ENCODE data around the gene EMSY. TPM values are rescaled to one million over a fixed set of nuclear protein-coding genes. Genes with fewer than 3 reads are reported as not detected.
"Not testable (repeated sequence)": the region's sequence is repeated elsewhere in the genome, so short reads cannot be mapped to it uniquely, and the experiment has no call there.

Gene EMSY, protein sequence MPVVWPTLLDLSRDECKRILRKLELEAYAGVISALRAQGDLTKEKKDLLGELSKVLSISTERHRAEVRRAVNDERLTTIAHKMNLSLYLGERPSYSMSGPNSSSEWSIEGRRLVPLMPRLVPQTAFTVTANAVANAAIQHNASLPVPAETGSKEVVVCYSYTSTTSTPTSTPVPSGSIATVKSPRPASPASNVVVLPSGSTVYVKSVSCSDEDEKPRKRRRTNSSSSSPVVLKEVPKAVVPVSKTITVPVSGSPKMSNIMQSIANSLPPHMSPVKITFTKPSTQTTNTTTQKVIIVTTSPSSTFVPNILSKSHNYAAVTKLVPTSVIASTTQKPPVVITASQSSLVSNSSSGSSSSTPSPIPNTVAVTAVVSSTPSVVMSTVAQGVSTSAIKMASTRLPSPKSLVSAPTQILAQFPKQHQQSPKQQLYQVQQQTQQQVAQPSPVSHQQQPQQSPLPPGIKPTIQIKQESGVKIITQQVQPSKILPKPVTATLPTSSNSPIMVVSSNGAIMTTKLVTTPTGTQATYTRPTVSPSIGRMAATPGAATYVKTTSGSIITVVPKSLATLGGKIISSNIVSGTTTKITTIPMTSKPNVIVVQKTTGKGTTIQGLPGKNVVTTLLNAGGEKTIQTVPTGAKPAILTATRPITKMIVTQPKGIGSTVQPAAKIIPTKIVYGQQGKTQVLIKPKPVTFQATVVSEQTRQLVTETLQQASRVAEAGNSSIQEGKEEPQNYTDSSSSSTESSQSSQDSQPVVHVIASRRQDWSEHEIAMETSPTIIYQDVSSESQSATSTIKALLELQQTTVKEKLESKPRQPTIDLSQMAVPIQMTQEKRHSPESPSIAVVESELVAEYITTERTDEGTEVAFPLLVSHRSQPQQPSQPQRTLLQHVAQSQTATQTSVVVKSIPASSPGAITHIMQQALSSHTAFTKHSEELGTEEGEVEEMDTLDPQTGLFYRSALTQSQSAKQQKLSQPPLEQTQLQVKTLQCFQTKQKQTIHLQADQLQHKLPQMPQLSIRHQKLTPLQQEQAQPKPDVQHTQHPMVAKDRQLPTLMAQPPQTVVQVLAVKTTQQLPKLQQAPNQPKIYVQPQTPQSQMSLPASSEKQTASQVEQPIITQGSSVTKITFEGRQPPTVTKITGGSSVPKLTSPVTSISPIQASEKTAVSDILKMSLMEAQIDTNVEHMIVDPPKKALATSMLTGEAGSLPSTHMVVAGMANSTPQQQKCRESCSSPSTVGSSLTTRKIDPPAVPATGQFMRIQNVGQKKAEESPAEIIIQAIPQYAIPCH (N-terminal part only)
- 10 to 100 TPM; 29.0 to 31.4 TPM for total RNA-seq

DNA sequence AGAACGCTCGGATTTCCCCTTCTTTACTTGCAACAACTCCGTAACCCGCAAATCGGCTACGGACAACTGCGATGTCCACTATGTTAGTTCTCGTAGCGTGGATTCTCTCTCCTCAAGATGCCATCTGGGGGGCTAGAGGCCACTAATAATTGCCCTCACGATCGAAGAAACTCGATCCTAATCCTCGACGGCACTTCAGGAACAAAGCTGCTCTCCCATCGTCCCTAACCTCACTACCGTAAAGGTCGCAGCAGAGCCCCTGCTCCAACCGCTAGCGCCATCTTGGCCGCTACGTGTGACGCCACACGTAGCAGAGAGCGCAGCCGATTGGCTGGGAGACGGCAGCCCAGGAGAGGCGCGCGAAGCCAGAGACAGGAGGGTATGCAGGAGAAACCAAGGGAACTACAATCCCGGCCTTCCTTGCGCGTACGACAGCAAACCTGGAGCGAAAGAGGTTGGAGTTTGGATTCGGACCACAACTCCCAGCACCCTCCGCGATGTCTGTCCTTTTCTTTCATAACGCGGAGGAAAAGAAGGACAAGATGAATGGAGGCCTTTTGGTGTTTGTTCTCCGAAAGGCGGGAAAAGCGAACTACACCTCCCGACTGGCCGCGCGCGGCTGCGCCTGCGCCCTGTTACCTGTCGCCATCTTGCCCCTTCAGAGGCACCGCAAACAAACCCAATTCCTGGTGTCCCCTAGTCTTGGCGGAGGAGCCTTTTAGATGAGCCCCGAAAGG lies at the start of gene EMSY:
Gene EMSY, plus strand, starts transcription at position 635 of the 737 bp plus-strand sequence. CDS start 1,921 bp downstream, outside the sequence.
- ATAC-seq: peak; percentile 93
- Mint-ChIP-seq H3K9me3 (no peaks in the 10 kb centered on the region), H3K36me3 (ENCODE audit: low read depth) (peaks cover 44% of the 10 kb centered on the region), H3K4me3 (peak within 1 kb of the TSS; percentile 84), H3K27ac (peak within 1 kb of the TSS; percentile 91), H3K4me1 (ENCODE audit: low read depth) (peaks cover 26% of the 10 kb centered on the region), H3K27me3 (no peaks in the 10 kb centered on the region)
- intact Hi-C loops (cut with micrococcal nuclease): no loop called here
- TF ChIP-seq CTCF (IDR thresholded peaks at IDR 0.05): no peak
- POLR2A ChIA-PET: interaction anchor here (1.5 to 2.1 kb wide), 2 partner anchors 20 to 63 kb away, joined by 4 to 7 read pairs; no protein-coding TSS in a partner anchor
- CTCF ChIA-PET: interaction anchor here (1.1 to 2.9 kb wide), 3 partner anchors 15 to 236 kb away, joined by 3 to 13 read pairs (median 9); no protein-coding TSS in a partner anchor
- peak; percentile 94 for DNase-seq

GRCh38 chr11:76395296-76395695 lies 49.5 kb upstream of the EMSY start:
- ATAC-seq: no peak
- POLR2A ChIA-PET: interaction anchor here (0.7 to 0.9 kb wide), 2 partner anchors 9 to 10 kb away, joined by 3 read pairs; no protein-coding TSS in a partner anchor
- no peak overlapping the region for H3K4me3 Mint-ChIP-seq
- CTCF ChIA-PET: no interaction called here
- H3K27me3 Mint-ChIP-seq: no peaks in the 10 kb centered on the region
- DNase-seq: no peak
- H3K9me3 Mint-ChIP-seq: no peaks in the 10 kb centered on the region
- intact Hi-C loops (cut with micrococcal nuclease): no loop called here
- H3K4me1 Mint-ChIP-seq (ENCODE audit: low read depth): no peaks in the 10 kb centered on the region
- H3K36me3 Mint-ChIP-seq (ENCODE audit: low read depth): no peaks in the 10 kb centered on the region
- TF ChIP-seq CTCF (IDR thresholded peaks at IDR 0.05): no peak
- H3K27ac Mint-ChIP-seq: no peak overlapping the region

GRCh38 chr11:76397383-76397782 lies 47.4 kb upstream of the EMSY start:
- H3K9me3 Mint-ChIP-seq: no peaks in the 10 kb centered on the region
- ATAC-seq (no peak), DNase-seq (no peak)
- intact Hi-C loops (cut with micrococcal nuclease): no loop called here
- POLR2A ChIA-PET: no interaction called here
- no peaks in the 10 kb centered on the region for H3K4me1 Mint-ChIP-seq (ENCODE audit: low read depth)
- H3K4me3 Mint-ChIP-seq: no peak overlapping the region
- CTCF ChIA-PET: no interaction called here
- no peaks in the 10 kb centered on the region for H3K27me3 Mint-ChIP-seq
- no peak overlapping the region for H3K27ac Mint-ChIP-seq
- H3K36me3 Mint-ChIP-seq (ENCODE audit: low read depth): no peaks in the 10 kb centered on the region
- no peak for TF ChIP-seq CTCF (IDR thresholded peaks at IDR 0.05)

GRCh38 chr11:76400967-76401366 lies 43.9 kb upstream of the EMSY start:
- DNase-seq: no peak
- H3K4me1 Mint-ChIP-seq (ENCODE audit: low read depth): no peaks in the 10 kb centered on the region
- H3K36me3 Mint-ChIP-seq (ENCODE audit: low read depth): no peaks in the 10 kb centered on the region
- no peak overlapping the region for H3K4me3 Mint-ChIP-seq
- intact Hi-C loops (cut with micrococcal nuclease): no loop called here
- H3K27me3 Mint-ChIP-seq: no peaks in the 10 kb centered on the region
- no peak for TF ChIP-seq CTCF (IDR thresholded peaks at IDR 0.05)
- ChIA-PET POLR2A (no interaction called here), CTCF (interaction anchor here (1.6 kb wide), 1 partner anchor 19 kb away, joined by 4 read pairs; no protein-coding TSS in a partner anchor)
- no peaks in the 10 kb centered on the region for H3K9me3 Mint-ChIP-seq
- no peak for ATAC-seq
- H3K27ac Mint-ChIP-seq: no peak overlapping the region

DNA sequence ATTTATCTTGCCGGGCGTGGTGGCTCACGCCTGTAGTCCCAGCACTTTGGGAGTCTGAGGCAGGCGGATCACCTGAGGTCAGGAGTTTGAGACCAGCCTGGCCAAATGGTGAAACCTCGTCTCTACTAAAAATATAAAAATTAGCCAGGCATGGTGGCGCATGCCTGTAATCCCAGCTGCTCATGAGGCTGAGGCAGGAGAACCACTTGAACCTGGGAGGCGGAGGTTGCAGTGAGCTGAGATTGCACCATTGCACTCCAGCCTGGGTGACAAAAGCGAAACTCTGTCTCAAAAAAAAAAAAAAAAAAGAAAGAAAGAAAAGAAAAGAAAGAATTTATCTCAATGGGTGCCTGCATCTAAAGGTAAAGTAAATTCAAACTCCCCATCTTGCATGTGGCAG lies 43.3 kb upstream of the EMSY start:
- POLR2A ChIA-PET; H3K9me3 Mint-ChIP-seq; H3K4me3 Mint-ChIP-seq; H3K36me3 Mint-ChIP-seq (ENCODE audit: low read depth); H3K27ac Mint-ChIP-seq; H3K4me1 Mint-ChIP-seq (ENCODE audit: low read depth); intact Hi-C loops (cut with micrococcal nuclease); ATAC-seq; DNase-seq; H3K27me3 Mint-ChIP-seq: not testable (repeated sequence)
- CTCF ChIA-PET: interaction anchor here (1.6 kb wide), 1 partner anchor 18 kb away, joined by 4 read pairs; no protein-coding TSS in a partner anchor
